Activated naive CD8-positive, alpha-beta T cell (primary cell): Measurements from ENCODE around the gene SLAIN2.

Experiments used
- H3K27ac Mint-ChIP-seq: one replicate; pipeline ENCODE4 v1.8.0; 2021; ENCODE audit warnings: mixed read lengths
- H3K27me3 Mint-ChIP-seq: one replicate; pipeline ENCODE4 v1.8.0; 2021; ENCODE audit warnings: mixed read lengths
- H3K36me3 Mint-ChIP-seq: one replicate; pipeline ENCODE4 v1.8.0; 2021; ENCODE audit warnings: mixed read lengths
- H3K4me1 Mint-ChIP-seq: one replicate; pipeline ENCODE4 v1.8.0; 2021; ENCODE audit warnings: low read depth, mixed read lengths
- H3K4me3 Mint-ChIP-seq: one replicate; pipeline ENCODE4 v1.8.0; 2021; ENCODE audit warnings: mild to moderate bottlenecking, mixed read lengths
- H3K9me3 Mint-ChIP-seq: one replicate; pipeline ENCODE4 v1.8.0; 2021; ENCODE audit warnings: low read depth, mixed read lengths

SLAIN2 gene

DNA sequence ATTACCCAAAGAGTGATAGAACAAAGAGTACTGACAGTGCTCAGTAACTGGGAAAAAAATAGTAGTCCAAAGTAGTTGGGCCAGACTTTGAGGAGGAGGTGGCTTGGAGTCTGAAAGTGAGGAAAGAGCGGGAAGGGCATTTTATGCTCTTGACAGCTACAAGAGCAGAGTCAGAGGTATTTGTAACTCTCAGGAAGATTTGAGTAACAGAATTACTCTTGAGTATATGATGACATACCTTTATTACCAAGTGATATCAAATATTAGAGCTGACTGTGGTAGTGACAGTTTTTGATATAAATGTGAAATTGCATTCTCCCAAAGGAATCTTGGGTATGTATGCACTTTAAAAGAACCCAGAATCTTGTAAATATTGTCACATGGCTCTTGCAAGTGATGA is 2.2 kb downstream of the SLAIN2 start:
- H3K9me3 Mint-ChIP-seq, result no peaks in the 10 kb centered on the region
- H3K36me3 Mint-ChIP-seq, result no peaks in the 10 kb centered on the region
- peak overlapping the region; percentile 64 for H3K27ac Mint-ChIP-seq
- H3K4me3 Mint-ChIP-seq, result peak overlapping the region; percentile 99
- no peaks in the 10 kb centered on the region for H3K27me3 Mint-ChIP-seq
- H3K4me1 Mint-ChIP-seq, result peaks cover 62% of the 10 kb centered on the region

DNA sequence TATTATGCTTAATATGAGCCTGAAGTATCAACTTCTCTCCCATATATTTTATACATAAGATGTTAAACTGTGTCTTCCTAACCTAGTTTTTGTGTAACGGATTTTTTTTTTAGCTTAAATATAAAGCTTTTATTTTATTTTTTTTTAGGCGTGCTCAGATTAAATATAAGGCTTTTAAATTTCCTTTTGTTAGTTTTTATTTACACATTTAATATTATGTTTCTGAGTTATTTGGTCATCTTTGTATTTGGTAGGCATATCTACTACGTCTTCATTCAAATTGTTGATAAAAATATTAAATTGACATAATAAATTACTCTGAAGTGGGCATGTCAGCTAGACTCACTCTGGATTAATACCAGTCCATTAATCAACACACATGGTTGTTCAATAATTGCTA is 4.2 kb downstream of the SLAIN2 start:
- Mint-ChIP-seq H3K27ac (no peak overlapping the region), H3K27me3 (no peaks in the 10 kb centered on the region), H3K4me3 (no peak overlapping the region), H3K9me3 (no peaks in the 10 kb centered on the region), H3K4me1 (peaks cover 73% of the 10 kb centered on the region), H3K36me3 (no peaks in the 10 kb centered on the region)

GRCh38 chr4:48346594-48346993 is 5.3 kb downstream of the SLAIN2 start:
- no peaks in the 10 kb centered on the region for H3K27me3 Mint-ChIP-seq
- peaks cover under 1% of the 10 kb centered on the region for H3K36me3 Mint-ChIP-seq
- peak overlapping the region; percentile 71 for H3K27ac Mint-ChIP-seq
- no peaks in the 10 kb centered on the region for H3K9me3 Mint-ChIP-seq
- peak overlapping the region; percentile 58 for H3K4me3 Mint-ChIP-seq
- H3K4me1 Mint-ChIP-seq, result peaks cover 83% of the 10 kb centered on the region

DNA sequence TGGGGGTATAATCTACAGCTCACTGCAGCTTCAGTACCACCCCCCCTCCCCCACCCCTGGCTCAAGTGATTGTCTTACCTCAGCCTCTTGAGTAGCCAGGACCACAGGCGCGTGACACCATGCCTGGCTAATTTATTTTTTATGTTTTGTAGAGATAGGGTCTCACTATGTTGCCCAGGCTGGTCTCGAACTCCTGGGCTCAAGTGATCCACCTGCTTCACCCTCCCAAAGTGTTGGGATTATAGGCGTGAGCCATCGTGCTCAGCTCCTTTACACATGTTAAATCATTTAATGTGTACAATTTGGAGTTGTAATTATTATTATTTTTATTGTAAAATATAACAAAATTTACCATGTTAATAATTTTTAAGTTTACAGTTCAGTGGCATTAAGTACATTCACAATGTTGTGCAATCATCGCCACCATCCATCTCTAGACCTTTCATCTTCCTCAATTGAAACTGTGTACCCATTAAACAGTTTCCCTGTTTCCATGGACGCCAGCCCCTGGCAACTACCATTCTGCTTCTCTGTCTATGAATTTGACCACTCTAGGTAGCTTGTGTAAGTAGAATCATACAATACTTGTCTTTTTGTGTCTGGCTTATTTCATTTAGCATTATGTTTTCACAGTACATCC is 6.1 kb downstream of the SLAIN2 start:
- Mint-ChIP-seq H3K4me3 (no peak overlapping the region), H3K9me3 (no peaks in the 10 kb centered on the region), H3K27ac (peak overlapping the region; percentile 4)

GRCh38 chr4:48350871-48351270 is 9.5 kb downstream of the SLAIN2 start:
- H3K36me3 Mint-ChIP-seq, result peaks cover 8% of the 10 kb centered on the region
- H3K27me3 Mint-ChIP-seq, result no peaks in the 10 kb centered on the region
- H3K4me3 Mint-ChIP-seq, result peak overlapping the region; percentile 20
- H3K27ac Mint-ChIP-seq, result peak overlapping the region; percentile 5
- no peaks in the 10 kb centered on the region for H3K9me3 Mint-ChIP-seq
- peaks cover 85% of the 10 kb centered on the region for H3K4me1 Mint-ChIP-seq

More for the DNA sequence above, 6.1 kb downstream of the SLAIN2 start:
- H3K27me3 Mint-ChIP-seq, result no peaks in the 10 kb centered on the region
- H3K4me1 Mint-ChIP-seq, result peaks cover 87% of the 10 kb centered on the region
- peaks cover 3% of the 10 kb centered on the region for H3K36me3 Mint-ChIP-seq

DNA sequence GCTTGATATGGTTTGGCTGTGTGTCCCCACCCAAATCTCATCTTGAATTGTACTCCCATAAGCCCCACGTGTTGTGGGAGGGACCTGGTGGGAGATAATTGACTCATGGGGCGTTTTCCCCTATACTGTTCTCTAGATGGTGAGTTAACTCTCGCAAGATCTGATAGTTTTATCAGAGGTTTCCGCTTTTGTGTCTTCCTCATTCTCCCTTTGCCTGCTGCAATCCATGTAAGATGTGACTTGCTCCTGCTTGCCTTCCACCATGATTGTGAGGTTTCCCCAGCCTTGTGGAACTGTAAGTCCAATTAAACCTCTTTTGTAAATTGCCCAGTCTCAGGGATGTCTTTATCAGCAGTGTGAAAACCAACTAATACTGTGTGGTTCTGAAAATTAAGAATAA is 11.5 kb downstream of the SLAIN2 start:
- H3K27ac Mint-ChIP-seq, result no peak overlapping the region
- no peak overlapping the region for H3K4me3 Mint-ChIP-seq
- H3K4me1 Mint-ChIP-seq, result peaks cover 71% of the 10 kb centered on the region
- H3K36me3 Mint-ChIP-seq, result peaks cover 8% of the 10 kb centered on the region
- H3K9me3 Mint-ChIP-seq, result no peaks in the 10 kb centered on the region
- no peaks in the 10 kb centered on the region for H3K27me3 Mint-ChIP-seq

DNA sequence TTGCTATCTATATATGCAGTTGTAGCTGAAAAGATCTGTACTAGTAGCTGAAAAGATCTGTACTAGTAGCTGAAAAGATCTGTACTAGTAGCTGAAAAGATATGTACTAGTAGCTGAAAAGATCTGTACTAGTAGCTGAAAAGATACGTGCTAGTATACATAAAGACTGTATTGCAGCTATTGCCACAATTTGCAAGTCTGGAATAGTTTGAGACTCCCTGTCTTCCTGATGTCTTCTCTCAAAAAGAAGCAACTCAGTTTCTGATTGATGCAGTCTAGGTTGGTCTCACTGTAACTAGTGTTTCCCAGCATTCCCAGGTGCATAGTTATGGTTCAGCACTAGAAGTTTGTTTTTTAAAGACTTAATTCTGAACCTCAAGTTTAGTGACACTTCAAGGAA is 15.0 kb downstream of the SLAIN2 start:
- Mint-ChIP-seq H3K27ac (no peak overlapping the region), H3K36me3 (peaks cover 8% of the 10 kb centered on the region), H3K4me3 (no peak overlapping the region), H3K9me3 (no peaks in the 10 kb centered on the region), H3K4me1 (peaks cover 49% of the 10 kb centered on the region), H3K27me3 (no peaks in the 10 kb centered on the region)

- Mint-ChIP-seq H3K27ac (no peak overlapping the region), H3K27me3 (no peaks in the 10 kb centered on the region), H3K36me3 (no peaks in the 10 kb centered on the region), H3K4me1 (peaks cover 23% of the 10 kb centered on the region), H3K4me3 (no peak overlapping the region), H3K9me3 (no peaks in the 10 kb centered on the region)
Measured at GRCh38 chr4:48360285-48361011, 19.1 kb downstream of the SLAIN2 start.

DNA sequence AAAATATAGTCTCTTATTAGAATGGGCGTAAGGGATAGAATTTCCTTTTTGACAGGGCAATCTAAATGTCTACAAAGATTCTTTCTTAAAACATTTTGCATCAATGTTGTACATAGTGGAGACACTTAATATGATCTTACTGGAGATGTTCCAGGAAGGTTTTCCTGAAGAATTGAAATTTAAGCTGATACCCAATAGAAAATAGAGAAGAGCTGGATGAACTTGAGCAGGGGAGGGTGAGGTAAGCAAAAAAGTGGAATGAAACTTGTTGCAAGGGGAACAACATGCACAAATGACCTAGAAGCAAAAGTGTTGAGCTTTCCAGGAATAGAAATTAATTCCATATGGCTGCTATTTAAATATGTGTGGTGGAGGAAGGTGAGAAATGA is 19.7 kb downstream of the SLAIN2 start:
- Mint-ChIP-seq H3K27ac (peak overlapping the region; percentile 72), H3K27me3 (no peaks in the 10 kb centered on the region), H3K9me3 (no peaks in the 10 kb centered on the region), H3K36me3 (peaks cover 2% of the 10 kb centered on the region), H3K4me3 (no peak overlapping the region), H3K4me1 (peaks cover 24% of the 10 kb centered on the region)

DNA sequence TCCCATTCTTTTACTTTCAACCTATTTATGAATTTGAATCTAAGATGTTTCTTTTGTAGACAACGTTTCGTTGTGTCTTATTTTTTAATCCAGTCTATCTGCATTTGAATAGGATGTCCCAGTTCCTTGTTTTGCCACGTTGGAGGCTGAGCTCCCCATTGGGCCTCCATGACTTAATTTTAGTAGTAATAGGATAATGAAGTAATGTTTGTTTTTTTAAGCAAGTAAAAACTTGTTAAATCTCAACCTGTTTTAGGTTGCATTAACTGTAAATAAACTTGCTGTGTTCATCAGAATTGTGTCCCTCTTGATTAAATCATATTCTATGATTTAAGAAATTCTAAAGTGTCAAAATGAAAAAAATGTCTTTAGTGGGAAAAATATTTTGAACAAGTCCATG is 25.3 kb downstream of the SLAIN2 start:
- Mint-ChIP-seq H3K4me1 (peaks cover 55% of the 10 kb centered on the region), H3K9me3 (no peaks in the 10 kb centered on the region), H3K27ac (peak overlapping the region; percentile 24), H3K4me3 (no peak overlapping the region), H3K36me3 (peaks cover 4% of the 10 kb centered on the region), H3K27me3 (no peaks in the 10 kb centered on the region)

DNA sequence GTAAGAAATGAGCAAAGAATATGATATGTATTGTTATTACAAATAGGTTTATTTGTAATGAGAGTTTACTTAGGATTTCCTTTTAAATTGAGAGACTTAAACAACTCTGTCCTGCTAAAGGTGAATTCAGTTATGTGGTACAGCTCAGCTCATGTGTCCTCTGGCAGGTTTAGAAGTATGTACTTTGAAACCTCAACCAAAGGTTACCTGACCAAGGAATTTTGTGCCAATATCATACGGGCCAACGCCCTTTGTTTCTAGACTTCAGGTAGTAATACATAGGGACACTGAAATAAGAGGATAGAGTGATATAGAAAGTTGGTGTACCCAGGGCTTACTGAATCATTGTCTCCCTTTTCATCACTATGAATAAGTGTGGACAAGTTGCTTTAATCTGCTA is 25.7 kb downstream of the SLAIN2 start:
- no peak overlapping the region for H3K4me3 Mint-ChIP-seq
- no peaks in the 10 kb centered on the region for H3K27me3 Mint-ChIP-seq
- peaks cover 54% of the 10 kb centered on the region for H3K4me1 Mint-ChIP-seq
- peaks cover 4% of the 10 kb centered on the region for H3K36me3 Mint-ChIP-seq
- H3K9me3 Mint-ChIP-seq, result no peaks in the 10 kb centered on the region
- H3K27ac Mint-ChIP-seq, result no peak overlapping the region

DNA sequence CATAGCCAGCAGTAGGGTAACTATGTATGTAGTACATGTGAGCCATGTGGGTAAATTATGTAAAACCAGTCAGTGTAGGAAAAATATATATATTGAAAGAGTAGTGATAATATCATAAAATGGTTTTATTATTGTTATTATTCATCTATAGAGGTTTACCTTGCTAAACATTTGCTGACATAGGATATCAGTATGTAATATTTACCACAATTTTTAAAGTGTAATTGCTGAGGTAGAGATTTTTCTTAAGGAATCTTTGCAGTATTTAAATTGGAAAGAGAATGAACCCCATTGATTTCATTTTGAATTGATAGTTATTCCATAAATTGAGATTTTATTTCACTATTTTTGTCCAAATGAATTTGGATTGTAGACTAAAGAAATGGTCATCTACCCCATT is 27.1 kb downstream of the SLAIN2 start:
- Mint-ChIP-seq H3K36me3 (peaks cover 8% of the 10 kb centered on the region), H3K27me3 (no peaks in the 10 kb centered on the region), H3K9me3 (no peaks in the 10 kb centered on the region), H3K4me3 (no peak overlapping the region), H3K4me1 (peaks cover 55% of the 10 kb centered on the region), H3K27ac (no peak overlapping the region)

DNA sequence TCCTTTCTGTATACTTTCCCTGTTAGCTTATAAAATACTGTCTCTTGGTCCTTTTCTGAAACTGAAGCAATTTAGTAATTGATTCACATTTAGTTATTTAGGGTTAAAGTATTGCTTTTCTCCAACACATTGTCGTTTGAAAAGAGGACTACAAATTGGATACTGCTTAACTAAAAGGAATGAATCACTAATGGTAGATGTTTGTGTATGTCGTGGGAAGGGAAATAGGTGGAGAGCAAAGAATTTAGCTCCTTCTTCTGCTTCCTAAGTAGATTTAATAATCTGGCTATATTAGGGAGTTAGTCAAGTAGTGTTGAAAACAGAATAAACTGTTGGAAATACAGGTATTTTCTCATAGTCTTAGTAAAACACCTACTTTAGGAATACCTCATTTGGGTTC is 27.9 kb downstream of the SLAIN2 start:
- no peaks in the 10 kb centered on the region for H3K9me3 Mint-ChIP-seq
- H3K27ac Mint-ChIP-seq, result no peak overlapping the region
- peaks cover 8% of the 10 kb centered on the region for H3K36me3 Mint-ChIP-seq
- no peaks in the 10 kb centered on the region for H3K27me3 Mint-ChIP-seq
- peaks cover 57% of the 10 kb centered on the region for H3K4me1 Mint-ChIP-seq
- H3K4me3 Mint-ChIP-seq, result no peak overlapping the region

DNA sequence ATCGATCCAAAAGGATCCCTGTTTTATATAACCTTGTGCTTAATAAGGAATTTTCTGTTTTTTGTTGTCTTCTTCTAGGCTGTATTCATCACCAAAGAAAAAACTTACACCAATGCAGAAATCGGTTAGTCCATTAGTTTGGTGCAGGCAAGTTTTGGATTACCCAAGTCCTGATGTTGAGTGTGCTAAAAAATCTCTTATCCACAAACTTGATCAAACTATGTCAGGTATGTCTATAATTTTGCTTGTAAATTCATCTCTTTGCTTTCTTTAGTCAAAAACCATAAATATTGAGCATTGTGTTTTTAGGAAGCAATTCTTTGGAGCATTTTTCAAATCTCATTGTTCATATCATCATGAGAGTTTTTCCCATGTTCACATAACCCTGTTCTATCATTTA is 28.4 kb downstream of the SLAIN2 start:
- no peak overlapping the region for H3K4me3 Mint-ChIP-seq
- H3K4me1 Mint-ChIP-seq, result peaks cover 61% of the 10 kb centered on the region
- H3K36me3 Mint-ChIP-seq, result peaks cover 10% of the 10 kb centered on the region
- no peaks in the 10 kb centered on the region for H3K27me3 Mint-ChIP-seq
- no peak overlapping the region for H3K27ac Mint-ChIP-seq
- H3K9me3 Mint-ChIP-seq, result no peaks in the 10 kb centered on the region

DNA sequence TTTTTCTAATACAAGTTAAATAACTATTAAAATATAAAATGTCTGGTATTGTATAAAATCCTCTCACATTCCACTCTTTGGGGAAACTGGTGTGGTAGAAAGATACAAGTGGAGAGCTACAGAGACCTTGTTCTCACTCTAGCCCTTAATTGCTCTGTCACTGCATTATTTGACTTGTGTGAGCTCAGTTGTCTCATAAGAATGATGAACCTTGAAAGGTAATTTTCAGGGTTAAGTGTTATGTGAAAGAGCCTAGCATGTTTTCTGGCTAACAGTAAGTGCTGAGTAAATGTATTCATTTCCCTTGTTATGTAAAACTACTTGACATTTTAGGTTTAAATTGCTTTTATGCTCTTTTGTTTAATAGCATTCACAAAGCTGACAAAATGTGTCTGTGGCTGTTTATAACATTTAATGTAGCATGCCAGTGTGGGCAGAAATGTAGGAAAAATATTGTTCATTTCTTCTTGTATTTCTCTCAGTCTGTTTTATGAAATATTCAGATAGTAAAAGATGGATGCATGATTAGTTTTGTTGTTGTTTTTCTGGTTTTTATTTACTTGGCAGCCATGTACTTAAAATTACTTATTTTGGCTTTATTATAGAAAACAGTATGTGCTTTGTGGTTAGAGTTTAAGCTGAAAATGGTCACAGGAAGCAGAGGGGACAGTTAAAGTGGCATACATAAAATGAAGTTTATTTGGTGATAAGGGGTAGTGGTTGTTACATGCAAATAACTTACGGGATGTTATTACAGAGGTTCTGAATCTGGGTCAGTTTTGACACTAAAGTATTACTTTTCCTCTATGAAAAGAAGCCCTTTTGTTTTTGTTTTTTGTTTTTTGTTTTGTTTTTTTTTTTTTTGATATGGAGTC is 29.2 kb downstream of the SLAIN2 start:
- Mint-ChIP-seq H3K27ac (peak overlapping the region; percentile 25), H3K27me3 (no peaks in the 10 kb centered on the region), H3K9me3 (no peaks in the 10 kb centered on the region), H3K4me3 (no peak overlapping the region), H3K36me3 (peaks cover 14% of the 10 kb centered on the region), H3K4me1 (peaks cover 62% of the 10 kb centered on the region)
